Epithelial cell of umbilical artery (primary cell): Measurements from ENCODE around the gene COG2. TPM values are rescaled to one million over a fixed set of nuclear protein-coding genes. Genes with fewer than 3 reads are reported as not detected.

Experiments used
- total RNA-seq: library from RNA; depleted of rRNA; stranded (reverse); fragments of >200 nt; gene quantifications from 2 replicates; pipeline ENCODE4 v1.2.3, GENCODE V29; 2014

COG2 gene
- total RNA-seq = 20.4 and 23.4 TPM in 2 replicates

GRCh38 chr1:230642263-230642959 is at the start of gene COG2:
Gene COG2 (plus strand): TSS chr1:230642481. CDS start chr1:230642607, 126 bp downstream.

GRCh38 chr1:230713915-230714764 is 71.9 kb downstream of the COG2 start, which contains the start of gene AGT:
Gene AGT (minus strand): TSS chr1:230714122. CDS start chr1:230710823, 3,299 bp downstream.

Other genes with a start within 250 kb of the COG2 start
- gene PGBD5, start 216.1 kb upstream of the COG2 start, total RNA-seq = under 0.01 TPM in 1 of 2 replicates, not detected in the other
- gene AGT, start 71.6 kb downstream of the COG2 start, total RNA-seq = not detected in 2 replicates
- not detected in 2 replicates for gene CAPN9, start 104.9 kb downstream of the COG2 start, total RNA-seq
- gene C1orf198, start 226.0 kb downstream of the COG2 start, total RNA-seq = 8.8 and 12.2 TPM in 2 replicates